GM19463 (cell line): ENCODE measurements around the gene DIP2C.
"Not testable (repeated sequence)": the region's sequence is repeated elsewhere in the genome, so short reads cannot be mapped to it uniquely, and the experiment has no call there.

Experiments
- ATAC-seq: cut with Tn5 transposase; IDR thresholded peaks from one replicate; pipeline ENCODE4 v1.9.1; 2021; ENCODE audit warnings: mild to moderate bottlenecking, moderate library complexity; ENCODE audit not compliant: unreplicated experiment

DIP2C gene

DNA sequence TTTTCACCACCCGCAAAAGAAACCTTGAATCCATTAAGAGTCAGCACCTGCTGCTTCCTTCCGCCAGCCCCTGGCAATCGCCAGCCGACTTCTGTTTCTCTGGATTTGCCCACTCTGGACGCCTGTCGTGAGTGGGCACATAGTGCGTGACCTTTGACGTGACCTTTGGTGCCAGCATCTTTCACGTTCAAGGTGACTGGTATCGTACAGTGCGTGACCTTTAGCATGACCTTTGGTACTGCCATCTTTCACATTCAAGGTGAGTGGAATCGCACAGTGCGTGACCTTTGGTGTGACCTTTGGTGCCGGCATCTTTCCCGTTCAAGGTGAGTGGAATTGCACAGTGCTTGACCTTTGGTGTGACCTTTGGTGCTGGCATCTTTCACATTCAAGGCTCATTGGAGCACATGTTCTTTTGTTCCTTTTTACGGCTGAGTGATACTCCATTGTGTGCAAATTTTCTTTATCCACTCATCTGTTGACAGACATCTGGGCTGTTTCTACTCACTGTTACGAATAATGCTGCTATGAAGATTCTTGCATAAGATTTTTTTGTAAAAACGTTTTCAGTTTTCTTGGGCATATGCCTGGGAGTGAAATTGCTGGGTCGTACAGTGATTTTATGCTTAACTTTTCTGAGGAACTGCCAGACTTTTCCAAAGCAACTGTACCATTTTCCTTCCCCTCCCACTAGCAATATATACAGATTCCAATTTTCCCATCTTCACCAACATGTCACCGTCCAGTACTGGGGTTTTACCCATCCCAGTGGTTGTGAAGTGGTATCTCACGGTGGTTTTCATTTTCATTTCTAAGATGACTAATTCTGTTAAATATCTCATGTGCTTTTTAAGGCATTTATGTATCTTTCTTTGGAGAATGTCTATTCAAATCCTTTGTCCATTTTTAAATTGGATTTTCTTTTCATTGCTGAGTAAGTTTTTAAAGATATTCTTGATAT is 145.3 kb downstream of the DIP2C start:
- no peak for ATAC-seq

DNA sequence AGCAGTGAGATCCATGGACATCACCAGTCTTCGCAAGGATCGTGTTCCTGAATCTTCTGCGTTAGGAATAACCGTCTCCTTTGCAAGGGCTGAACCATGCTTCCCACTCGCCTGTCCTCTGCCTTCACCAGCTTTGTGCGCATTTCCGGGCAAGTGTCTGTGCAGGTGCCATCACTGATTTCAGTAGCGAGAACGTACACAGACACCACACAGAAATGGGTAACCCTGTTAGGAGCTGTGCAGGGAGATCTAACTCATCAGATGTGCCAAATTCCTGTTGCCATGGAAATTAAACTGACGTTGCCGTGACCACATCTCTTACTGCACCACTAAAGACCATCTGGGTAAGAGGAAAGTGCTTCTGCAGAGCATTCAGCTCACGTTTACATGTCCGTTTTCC is 146.3 kb downstream of the DIP2C start:
- no peak for ATAC-seq

DNA sequence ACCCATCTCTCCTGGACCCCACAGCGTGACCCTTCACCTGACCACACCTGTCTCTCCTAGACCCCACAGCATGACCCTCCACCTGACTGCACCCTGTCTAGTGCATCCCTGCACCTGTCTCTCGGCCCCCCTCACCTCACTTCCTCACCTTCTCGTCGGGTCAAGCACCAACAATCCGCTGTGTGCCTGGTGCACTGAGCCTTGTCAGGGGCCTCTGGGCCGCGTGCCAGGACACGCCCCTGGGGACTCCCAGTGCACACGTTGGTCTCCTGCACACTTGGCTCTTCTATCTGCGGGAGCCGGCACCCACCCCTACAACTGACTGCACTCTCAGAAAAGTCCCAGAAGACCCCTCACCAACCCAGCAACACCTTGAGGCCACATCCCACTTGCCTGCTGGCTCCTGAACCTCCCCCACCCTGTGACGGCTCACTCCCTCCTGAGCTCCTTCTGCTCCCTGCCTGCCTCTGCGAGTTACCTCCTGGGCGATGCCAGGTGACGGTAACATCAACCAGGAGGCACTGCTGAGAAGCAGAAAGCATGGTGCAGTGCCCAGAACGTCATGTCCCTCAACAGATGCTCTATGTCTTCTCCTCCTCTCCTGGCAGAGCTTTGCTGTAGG is 147.6 kb downstream of the DIP2C start:
- no peak for ATAC-seq

DNA sequence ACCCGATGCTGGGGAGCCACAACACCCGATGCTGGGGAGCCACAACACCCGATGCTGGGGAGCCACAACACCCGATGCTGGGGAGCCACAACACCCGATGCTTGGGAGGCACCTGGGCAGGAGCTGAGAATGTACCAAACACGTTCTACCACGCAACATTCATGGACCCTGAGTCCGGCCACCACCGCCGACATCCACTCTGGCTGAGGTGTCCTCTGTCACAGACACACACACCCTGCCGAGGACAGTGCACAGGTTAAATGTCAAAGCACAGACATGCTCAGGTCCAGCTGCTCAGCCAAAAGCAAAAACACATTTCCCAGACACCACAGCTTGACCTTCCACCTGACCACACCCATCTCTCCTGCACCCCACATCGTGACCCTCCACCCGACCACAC is 148.4 kb downstream of the DIP2C start:
- ATAC-seq: no peak

DNA sequence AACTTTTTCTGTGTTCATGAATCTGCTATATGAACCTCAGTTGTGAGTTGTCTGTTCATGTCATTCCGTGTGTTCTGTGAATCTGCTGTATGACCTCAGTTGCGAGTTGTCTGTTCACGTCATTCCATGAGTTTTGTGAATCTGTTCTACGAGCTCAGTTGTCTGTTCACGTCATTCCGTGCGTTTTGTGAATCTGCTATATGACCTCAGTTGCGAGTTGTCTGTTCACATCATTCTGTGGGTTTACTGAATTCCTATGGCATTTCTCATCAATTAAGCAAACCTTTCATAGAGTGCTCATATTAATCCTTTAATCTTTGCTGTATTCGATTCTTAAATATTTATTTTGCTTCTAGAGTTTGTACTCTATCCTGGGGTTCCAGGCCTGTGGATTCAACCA is 150.6 kb downstream of the DIP2C start:
- ATAC-seq: no peak

DNA sequence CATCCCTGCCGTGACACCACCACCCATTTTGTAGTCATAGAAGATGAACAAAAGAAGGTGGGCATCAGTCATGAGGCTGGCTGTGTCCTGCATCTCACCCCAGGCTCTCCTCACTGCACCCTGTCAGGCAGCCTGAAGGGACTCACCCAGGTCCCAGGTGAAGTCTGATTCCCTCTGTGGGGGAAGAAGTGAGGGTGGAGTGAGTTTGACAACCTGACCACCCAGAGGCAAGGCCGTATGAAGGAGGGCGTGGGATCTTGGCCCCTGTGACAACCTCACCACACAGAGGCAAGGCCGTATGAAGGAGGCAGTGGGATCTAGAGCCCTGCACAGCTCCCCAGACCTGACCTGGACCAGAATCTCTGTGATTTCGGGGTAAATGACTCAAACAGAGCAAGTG is 152.5 kb downstream of the DIP2C start:
- no peak for ATAC-seq

DNA sequence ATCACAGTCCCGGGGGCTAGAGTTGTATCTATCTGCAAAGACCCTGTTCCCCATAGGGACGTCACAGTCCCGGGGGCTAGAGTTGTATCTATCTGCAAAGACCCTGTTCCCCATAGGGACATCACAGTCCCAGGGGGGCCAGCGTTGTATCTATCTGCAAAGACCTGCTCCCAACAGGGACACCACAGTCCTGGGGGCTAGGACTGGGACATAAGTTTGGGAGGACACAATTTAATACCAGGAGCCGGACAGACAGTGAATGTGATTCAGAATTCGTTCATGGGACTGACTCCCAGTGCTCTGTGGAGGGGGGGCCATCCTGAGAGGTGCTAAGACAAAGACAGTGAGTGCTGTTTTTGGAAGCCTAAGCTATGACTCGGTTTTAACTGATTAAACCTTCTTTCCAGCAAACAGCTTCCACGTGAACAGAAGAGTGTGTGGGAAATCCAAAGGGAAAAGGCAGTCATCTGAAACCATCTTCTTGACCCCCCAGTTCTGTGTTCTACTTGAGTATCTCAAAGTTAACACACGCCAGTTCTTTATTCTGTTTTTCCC is 153.0 kb downstream of the DIP2C start:
- no peak for ATAC-seq

DNA sequence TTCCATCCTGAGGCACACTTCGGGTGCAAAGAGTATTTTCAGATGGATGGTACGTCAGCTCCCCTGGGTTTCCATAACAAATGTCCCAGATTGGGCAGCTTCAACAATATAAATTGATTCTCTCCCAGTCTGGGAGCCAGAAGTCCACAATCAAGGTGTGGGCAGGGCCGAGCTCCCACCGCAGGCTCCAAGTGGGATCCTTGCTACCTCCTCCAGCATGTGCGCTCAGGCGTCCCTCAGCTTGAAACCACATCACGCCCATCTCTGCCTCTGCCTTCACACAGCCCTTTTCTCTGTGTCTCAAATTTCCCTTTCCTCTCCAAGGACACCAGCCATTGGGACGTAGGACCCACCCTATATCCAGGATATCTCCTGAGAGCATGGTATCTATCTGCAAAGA is 153.5 kb downstream of the DIP2C start:
- ATAC-seq: no peak

DNA sequence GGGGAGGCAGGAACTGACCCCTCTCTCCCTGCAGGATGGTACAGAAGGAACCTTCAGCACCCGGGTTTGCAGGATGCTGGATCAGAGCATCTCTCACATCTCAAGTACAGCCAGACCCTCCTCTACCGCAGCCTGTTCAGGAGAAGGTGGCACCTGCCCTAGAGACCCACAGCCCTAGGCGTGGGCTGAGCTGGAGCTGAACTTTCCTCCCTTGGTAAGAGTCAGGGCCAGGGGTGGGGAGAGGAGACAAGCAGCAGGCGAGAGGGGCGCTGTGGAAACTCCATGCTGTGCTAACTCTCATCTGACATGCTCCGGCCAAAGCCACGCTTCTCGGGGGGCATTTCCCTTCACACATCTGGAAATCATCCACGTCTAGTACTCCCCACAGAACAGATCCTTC is 154.4 kb downstream of the DIP2C start:
- ATAC-seq: no peak

DNA sequence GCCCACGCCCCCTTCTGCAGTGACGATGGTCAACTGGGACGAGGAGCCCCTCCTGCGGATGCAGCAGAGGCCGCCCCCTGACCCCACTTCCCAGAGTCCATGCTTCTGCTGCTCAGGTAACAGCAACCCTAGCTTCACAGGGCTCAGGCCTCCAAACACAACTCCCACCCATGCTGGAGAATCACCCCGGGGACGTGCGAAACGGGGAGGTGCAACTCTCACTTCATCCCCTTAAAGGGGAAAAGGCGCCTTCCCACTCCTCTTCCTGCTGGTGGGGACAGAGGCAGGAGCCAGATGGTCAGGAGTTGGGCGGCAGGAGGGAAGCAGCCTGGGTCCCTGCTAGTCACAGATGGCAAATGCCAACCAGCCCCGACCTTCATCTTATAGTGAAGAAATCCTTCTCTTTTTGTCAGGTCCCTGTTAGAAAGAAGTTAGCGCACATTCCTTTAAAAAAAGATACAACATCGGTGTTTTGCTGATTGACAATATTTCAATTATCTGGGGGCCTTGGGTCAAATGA is 155.4 kb downstream of the DIP2C start:
- ATAC-seq: no peak

DNA sequence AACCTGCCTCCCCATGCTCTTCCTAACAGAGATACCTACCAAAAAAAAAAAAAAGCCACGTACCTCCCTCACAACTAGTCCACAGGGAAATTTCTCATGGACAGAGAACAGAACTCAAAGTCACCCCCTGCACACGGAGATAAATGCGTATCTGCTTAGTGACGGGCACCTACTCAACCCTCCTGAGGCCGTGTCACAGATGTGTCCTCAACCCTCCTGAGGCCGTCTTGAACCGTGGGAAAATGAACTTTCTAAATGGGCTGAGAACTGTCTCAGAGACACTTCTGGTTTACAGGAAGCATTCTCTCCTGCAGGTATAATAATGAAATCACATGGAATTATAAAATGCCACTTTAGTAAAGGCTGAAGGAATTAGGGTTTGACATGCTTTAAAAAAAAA is 155.9 kb downstream of the DIP2C start:
- no peak for ATAC-seq

DNA sequence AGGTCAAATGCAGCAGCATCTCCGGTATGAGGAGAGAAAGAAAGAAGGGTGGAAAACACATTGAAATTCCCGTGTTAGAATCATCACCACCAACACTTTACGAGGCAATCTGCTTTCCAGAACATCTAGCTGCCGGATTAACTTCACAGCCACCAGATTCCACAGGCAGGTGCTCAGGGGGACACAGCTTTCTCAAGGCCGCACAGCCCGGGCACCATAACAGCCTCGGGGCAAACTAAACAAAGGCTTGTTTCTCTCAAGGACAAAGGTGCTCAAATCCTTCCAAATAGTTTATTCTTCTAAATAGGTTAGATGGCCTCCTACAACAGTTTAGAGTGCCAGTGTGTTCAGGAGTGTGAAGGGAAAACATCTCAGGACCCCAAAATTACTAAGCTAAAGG is 156.3 kb downstream of the DIP2C start:
- no peak for ATAC-seq

DNA sequence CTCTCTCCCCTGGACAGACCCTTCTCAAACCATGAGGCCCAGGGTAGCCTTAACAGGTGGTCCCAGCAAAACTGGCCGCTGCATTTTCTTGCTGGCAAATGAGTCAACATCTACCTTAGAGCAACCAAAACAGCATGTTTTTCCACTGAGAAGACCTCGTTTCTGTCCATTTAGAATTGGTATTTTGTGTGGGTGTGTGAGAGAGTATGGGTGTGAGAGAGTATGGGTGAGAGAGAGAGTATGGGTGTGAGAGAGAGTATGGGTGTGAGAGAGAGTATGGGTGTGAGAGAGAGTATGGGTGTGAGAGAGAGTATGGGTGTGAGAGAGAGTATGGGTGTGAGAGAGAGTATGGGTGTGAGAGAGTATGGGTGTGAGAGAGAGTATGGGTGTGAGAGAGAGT is 157.1 kb downstream of the DIP2C start:
- not testable (repeated sequence) for ATAC-seq

DNA sequence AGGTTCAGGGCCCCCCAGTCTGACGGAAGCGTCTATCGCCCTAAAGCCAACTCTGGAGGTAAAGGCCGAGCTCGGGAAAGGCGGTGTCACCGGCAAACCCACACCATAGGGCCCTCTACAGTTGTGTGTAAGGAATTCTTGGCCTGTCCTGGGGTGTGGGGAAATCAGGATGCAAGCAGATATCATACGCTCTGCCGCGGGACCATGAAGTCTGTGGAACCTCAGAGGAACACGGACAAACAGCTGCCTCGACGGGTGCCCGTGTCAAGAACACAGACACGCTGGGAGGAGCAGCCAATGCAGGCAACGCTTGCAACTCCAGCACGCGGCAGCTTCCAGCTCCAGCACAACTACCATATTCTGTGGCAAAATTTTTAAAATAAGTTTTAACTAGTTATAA is 157.9 kb downstream of the DIP2C start:
- ATAC-seq: no peak

DNA sequence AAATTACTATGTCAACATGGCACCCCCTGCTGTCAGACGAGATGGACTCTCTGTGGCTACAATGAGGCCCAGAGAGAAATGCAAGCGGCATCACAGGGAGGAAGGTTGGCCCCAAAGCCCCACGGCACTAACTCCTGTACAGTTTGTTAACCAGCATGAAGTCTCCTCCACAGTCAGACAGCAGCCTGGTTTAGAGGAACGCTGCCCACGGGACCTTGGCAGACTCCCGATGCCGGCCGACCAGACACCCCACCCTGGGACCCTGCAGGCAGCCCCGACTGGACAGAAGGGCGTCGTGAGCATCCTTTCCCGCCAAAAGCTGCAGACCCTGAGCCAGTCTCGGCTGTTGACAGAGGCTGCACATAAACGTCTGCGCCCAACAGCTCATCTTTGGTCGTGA is 158.8 kb downstream of the DIP2C start:
- no peak for ATAC-seq

DNA sequence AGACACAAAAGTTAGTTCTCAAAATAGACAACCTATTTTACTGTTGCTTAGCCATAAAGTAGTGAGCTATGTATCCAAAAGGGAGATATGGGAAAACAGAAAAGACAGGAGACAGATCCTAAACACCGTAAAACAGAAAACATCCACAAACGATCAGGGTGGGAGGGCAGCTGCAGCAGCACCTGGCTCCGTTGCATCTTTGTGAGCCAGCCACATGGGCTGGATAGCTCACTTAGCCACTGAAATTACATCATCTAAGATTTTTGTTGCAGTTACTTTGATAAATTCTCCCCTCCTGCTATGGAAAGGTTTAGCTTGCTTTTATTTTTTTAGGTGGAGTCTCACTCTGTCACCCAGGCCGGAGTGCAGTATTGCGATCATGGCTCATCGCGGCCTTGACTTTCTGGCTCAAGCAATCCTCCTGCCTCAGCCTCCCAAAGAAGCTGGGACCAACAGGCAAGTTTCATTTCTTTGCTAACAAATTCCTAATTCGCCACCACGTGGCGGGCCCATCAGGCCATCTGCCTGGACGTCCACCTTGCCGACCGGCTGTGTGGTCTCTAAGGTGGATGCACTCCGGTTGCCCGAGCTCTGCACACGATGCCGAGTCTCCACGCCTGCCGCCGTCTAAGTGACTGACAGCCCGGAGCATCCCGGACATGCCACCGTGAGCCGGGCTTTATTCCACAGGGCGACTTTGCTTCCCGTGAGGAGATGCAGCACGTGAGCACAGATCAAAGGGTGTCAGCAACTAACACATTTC is 159.8 kb downstream of the DIP2C start:
- ATAC-seq: no peak

DNA sequence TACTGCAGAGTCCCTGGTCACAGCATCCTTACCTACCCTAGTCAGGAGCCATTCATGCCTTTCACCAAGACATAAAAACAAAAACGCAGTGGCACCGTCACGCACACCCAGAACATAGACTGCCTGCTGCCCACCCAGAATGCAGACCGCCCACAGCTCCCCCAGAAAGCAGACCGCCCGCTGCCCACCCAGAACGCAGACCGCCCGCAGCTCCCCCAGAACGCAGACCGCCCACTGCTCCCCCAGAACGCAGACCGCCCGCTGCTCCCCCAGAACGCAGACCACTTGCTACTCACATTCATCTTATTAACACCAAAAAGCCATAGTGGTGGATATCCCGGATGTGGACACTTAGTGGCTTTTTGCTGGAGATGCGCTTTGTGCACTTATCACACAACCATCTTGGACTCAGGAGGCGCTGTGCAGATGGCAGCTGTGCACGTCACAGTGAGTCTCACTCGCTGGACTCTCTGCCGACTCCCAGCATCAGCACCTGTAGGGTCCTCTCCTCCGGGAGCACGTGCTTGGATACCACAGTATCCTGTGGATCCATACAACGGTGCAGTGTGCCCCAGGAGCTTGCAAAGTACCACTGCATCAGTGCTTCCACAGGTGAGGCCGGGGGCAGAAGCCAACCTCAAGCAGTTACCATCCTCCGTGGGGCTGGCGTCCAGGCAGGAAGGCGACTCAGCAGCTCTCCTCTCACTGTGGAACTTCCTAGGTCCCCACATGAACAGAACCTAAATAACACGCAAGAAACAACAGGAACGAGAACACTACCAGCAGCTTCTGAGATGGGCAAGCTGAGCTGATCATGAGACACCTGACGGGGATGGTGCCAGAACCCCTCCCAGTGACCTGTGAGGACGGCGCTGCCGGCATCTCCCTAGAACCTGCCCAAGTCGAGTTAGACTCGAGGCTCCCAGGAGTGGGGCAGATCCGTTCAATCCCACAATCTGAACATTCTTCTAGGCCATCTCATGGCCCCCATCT is 161.0 kb downstream of the DIP2C start:
- ATAC-seq: no peak

DNA sequence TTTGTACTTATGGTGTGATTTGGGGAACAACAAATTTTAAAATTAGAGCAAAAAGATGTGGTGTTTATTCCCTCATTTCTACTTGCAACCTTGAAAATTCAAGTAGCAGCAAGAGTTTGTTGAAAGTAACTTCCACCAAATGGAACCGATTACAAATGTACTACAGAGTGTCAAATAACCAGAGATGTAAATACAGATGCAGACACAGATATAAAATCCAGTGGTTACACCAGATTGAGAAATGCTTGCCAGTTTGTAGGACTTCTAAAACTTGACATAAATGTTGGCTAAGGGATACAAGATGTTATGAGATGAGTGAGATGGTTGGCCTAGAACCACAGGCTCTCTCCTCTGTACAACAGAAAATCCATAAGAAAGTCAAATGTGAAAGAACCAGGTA is 162.1 kb downstream of the DIP2C start:
- ATAC-seq: no peak

DNA sequence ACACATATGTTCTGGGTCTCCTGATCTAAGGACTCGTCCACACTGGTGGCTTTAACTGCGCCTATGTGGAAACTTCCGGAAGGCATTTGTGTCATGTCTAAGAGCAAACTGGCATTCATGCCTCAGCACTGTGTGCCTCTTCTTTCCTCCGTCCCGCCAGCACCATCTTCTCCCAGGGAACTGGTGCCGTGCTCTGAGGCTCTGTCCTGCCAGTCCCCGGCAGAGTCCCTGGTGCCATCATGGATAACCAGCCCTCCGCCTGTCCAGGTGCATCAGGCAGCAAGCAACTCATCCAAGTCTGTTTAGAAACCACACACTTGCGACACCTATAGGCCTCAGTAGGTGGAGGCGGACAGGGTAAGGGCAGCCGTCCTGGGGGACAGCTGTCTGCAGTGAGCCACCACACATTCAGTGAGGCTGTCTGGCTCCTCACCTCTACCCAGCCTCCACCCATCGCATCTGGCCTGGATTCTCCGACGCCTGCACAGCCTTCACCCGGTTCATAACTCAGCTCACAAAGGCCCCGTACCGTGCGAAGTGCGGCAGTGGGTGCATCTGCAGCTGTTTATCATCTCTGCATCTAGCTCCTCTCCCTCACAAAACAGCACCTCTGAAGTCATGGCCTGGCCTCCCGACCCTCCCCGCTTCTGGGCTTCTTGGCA is 162.7 kb downstream of the DIP2C start:
- ATAC-seq: no peak
